Trophoblast cell (in vitro differentiated cells and primary cell): ENCODE measurements around the gene FAM168A.

Source experiments
- DNase-seq, 2 donors: peaks; one replicate each; pipeline ENCODE4 v3.0.0-alpha.2; 2016
- H2AFZ ChIP-seq: 2 replicates; pipeline ENCODE4 v1.6.1; 2013; ENCODE audit warnings: low read length, moderate library complexity, mild to moderate bottlenecking; ENCODE audit not compliant: insufficient read depth, poor library complexity
- H2AK5ac ChIP-seq: 2 replicates; pipeline ENCODE4 v1.6.1; 2013; ENCODE audit warnings: mild to moderate bottlenecking, low read length
- H2BK120ac ChIP-seq: 2 replicates; pipeline ENCODE4 v1.6.1; 2013; ENCODE audit warnings: low read length, mild to moderate bottlenecking, moderate library complexity; ENCODE audit not compliant: insufficient read depth, poor library complexity
- H2BK12ac ChIP-seq: 2 replicates; pipeline ENCODE4 v1.6.1; 2013; ENCODE audit warnings: mild to moderate bottlenecking, low read length, moderate library complexity
- H2BK5ac ChIP-seq: 2 replicates; pipeline ENCODE4 v1.6.1; 2013; ENCODE audit warnings: low read length, low read depth, moderate library complexity, mild to moderate bottlenecking; ENCODE audit not compliant: poor library complexity
- H3K14ac ChIP-seq: 2 replicates; pipeline ENCODE4 v1.6.1; 2013; ENCODE audit warnings: mild to moderate bottlenecking, low read length
- H3K18ac ChIP-seq: 2 replicates; pipeline ENCODE4 v1.6.1; 2013; ENCODE audit warnings: mild to moderate bottlenecking, low read length
- H3K23ac ChIP-seq: 2 replicates; pipeline ENCODE4 v1.6.1; 2013; ENCODE audit warnings: low read length
- H3K27ac ChIP-seq: 2 replicates; pipeline ENCODE4 v1.5.1; 2013; ENCODE audit warnings: low read depth, mild to moderate bottlenecking, inconsistent platforms, low read length, moderate library complexity
- H3K27me3 ChIP-seq: 2 replicates; pipeline ENCODE4 v1.6.1; 2013; ENCODE audit warnings: inconsistent platforms, mild to moderate bottlenecking, low read length, moderate library complexity; ENCODE audit not compliant: insufficient read depth
- H3K36me3 ChIP-seq, 2 experiments: 1 replicate in 1 of 2; 2 replicates in 1 of 2; pipeline ENCODE4 v1.6.1; 2013; ENCODE audit warnings: low read length in 2 of 2, mild to moderate bottlenecking in 2 of 2, moderate library complexity in 1 of 2; ENCODE audit not compliant: insufficient read depth in 2 of 2, control insufficient read depth in 1 of 2
- H3K4ac ChIP-seq: 2 replicates; pipeline ENCODE4 v1.6.1; 2013; ENCODE audit warnings: low read depth, mild to moderate bottlenecking, low read length, moderate library complexity
- H3K4me1 ChIP-seq, 2 experiments: 1 replicate in 1 of 2; 2 replicates in 1 of 2; pipeline ENCODE4 v1.6.1; 2013; ENCODE audit warnings: low read length in 2 of 2, mild to moderate bottlenecking in 2 of 2, moderate library complexity in 1 of 2; ENCODE audit not compliant: insufficient read depth in 2 of 2, control insufficient read depth in 1 of 2
- H3K4me2 ChIP-seq: 2 replicates; pipeline ENCODE4 v1.6.1; 2013; ENCODE audit warnings: inconsistent platforms, mild to moderate bottlenecking, low read length, moderate library complexity
- H3K4me3 ChIP-seq: 2 replicates; pipeline ENCODE4 v1.5.1; 2013; ENCODE audit warnings: mild to moderate bottlenecking, low read depth, low read length, inconsistent platforms
- H3K79me1 ChIP-seq: one replicate; pipeline ENCODE4 v1.6.1; 2013; ENCODE audit warnings: low read length
- H3K79me2 ChIP-seq: 2 replicates; pipeline ENCODE4 v1.6.1; 2013; ENCODE audit warnings: low read length, mild to moderate bottlenecking; ENCODE audit not compliant: control insufficient read depth, insufficient read depth, poor library complexity
- H3K9ac ChIP-seq: 2 replicates; pipeline ENCODE4 v1.6.1; 2013; ENCODE audit warnings: mild to moderate bottlenecking, low read length
- H3K9me3 ChIP-seq: 2 replicates; pipeline ENCODE4 v1.6.1; 2013; ENCODE audit warnings: low read depth, mild to moderate bottlenecking, control low read depth, inconsistent platforms, low read length; ENCODE audit not compliant: insufficient read depth
- H4K12ac ChIP-seq: 2 replicates; pipeline ENCODE4 v1.6.1; 2013; ENCODE audit warnings: low read depth, mild to moderate bottlenecking, low read length, moderate library complexity
- H4K8ac ChIP-seq: 2 replicates; pipeline ENCODE4 v1.6.1; 2013; ENCODE audit warnings: low read depth, mild to moderate bottlenecking, low read length, moderate library complexity
- H4K91ac ChIP-seq: one replicate; pipeline ENCODE4 v1.6.1; 2013; ENCODE audit warnings: low read depth, mild to moderate bottlenecking, low read length, moderate library complexity
- WGBS: extraction: QIAGEN DNeasy Blood & Tissue Kit; methylation state at CpG from one replicate; pipeline ENCODE4 v1.1.7; 2013; ENCODE audit warnings: missing lambda C conversion rate; ENCODE audit not compliant: insufficient read length, insufficient coverage; ENCODE audit errors: extremely low coverage; 5-methylcytosine and 5-hydroxymethylcytosine counted together

FAM168A gene

GRCh38 chr11:73461335-73461840, 136.5 kb downstream of the FAM168A start:
- no peak overlapping the region for H3K9ac ChIP-seq
- no peaks in the 10 kb centered on the region for H3K36me3 ChIP-seq
- H3K14ac ChIP-seq, result no peak overlapping the region
- no peak overlapping the region for H3K23ac ChIP-seq
- H2AFZ ChIP-seq, result no peak overlapping the region
- no peaks in the 10 kb centered on the region for H3K27me3 ChIP-seq
- no peak overlapping the region for H3K4me2 ChIP-seq
- H2BK5ac ChIP-seq, result no peak overlapping the region
- H3K79me2 ChIP-seq, result no peaks in the 10 kb centered on the region
- H4K8ac ChIP-seq, result no peak overlapping the region
- no peak overlapping the region for H3K18ac ChIP-seq
- H2BK120ac ChIP-seq, result no peak overlapping the region
- H4K91ac ChIP-seq, result no peak overlapping the region
- no peak overlapping the region for H3K27ac ChIP-seq
- peaks cover 0 to 2% of the 10 kb centered on the region in 2 experiments for H3K4me1 ChIP-seq
- H3K4ac ChIP-seq, result no peak overlapping the region
- H3K9me3 ChIP-seq, result no peaks in the 10 kb centered on the region
- H3K4me3 ChIP-seq, result no peak overlapping the region
- no peak overlapping the region for H4K12ac ChIP-seq
- H2BK12ac ChIP-seq, result no peak overlapping the region
- DNase-seq, result no peak
- H2AK5ac ChIP-seq, result no peak overlapping the region
- H3K79me1 ChIP-seq, result no peaks in the 10 kb centered on the region
- WGBS, result no CpG with 5 or more reads among the region's 2 CpGs

GRCh38 chr11:73458201-73458600, 139.7 kb downstream of the FAM168A start:
- H3K18ac ChIP-seq, result no peak overlapping the region
- H3K79me1 ChIP-seq, result no peaks in the 10 kb centered on the region
- H2BK120ac ChIP-seq, result no peak overlapping the region
- H3K4me2 ChIP-seq, result no peak overlapping the region
- no peak overlapping the region for H3K4me3 ChIP-seq
- DNase-seq, result no peak
- no CpG with 5 or more reads among the region's 1 CpG for WGBS
- no peak overlapping the region for H4K12ac ChIP-seq
- H4K91ac ChIP-seq, result no peak overlapping the region
- H2AK5ac ChIP-seq, result no peak overlapping the region
- no peaks in the 10 kb centered on the region for H3K9me3 ChIP-seq
- no peak overlapping the region for H3K4ac ChIP-seq
- no peak overlapping the region for H2BK12ac ChIP-seq
- H3K14ac ChIP-seq, result no peak overlapping the region
- H3K9ac ChIP-seq, result no peak overlapping the region
- H3K79me2 ChIP-seq, result no peaks in the 10 kb centered on the region
- H4K8ac ChIP-seq, result no peak overlapping the region
- no peaks in the 10 kb centered on the region for H3K27me3 ChIP-seq
- H3K36me3 ChIP-seq, result no peaks in the 10 kb centered on the region
- H3K4me1 ChIP-seq, result no peaks in the 10 kb centered on the region
- H2AFZ ChIP-seq, result no peak overlapping the region
- H3K23ac ChIP-seq, result no peak overlapping the region
- no peak overlapping the region for H3K27ac ChIP-seq
- no peak overlapping the region for H2BK5ac ChIP-seq

- no peak overlapping the region for H4K8ac ChIP-seq
- no peaks in the 10 kb centered on the region for H3K36me3 ChIP-seq
- H3K27ac ChIP-seq, result no peak overlapping the region
- no peak overlapping the region for H3K9ac ChIP-seq
- no peaks in the 10 kb centered on the region for H3K4me1 ChIP-seq
- H3K4me3 ChIP-seq, result no peak overlapping the region
- no peak overlapping the region for H2BK12ac ChIP-seq
- H3K4ac ChIP-seq, result no peak overlapping the region
- no peak for DNase-seq
- H2AK5ac ChIP-seq, result no peak overlapping the region
- no peak overlapping the region for H3K18ac ChIP-seq
- no peak overlapping the region for H4K91ac ChIP-seq
- no peaks in the 10 kb centered on the region for H3K79me1 ChIP-seq
- no peak overlapping the region for H3K23ac ChIP-seq
- H2BK5ac ChIP-seq, result no peak overlapping the region
- no peak overlapping the region for H2BK120ac ChIP-seq
- no peak overlapping the region for H4K12ac ChIP-seq
- no peak overlapping the region for H2AFZ ChIP-seq
- H3K14ac ChIP-seq, result no peak overlapping the region
- no peak overlapping the region for H3K4me2 ChIP-seq
- WGBS, result no CpG with 5 or more reads among the region's 9 CpGs
- H3K79me2 ChIP-seq, result no peaks in the 10 kb centered on the region
- H3K27me3 ChIP-seq, result no peaks in the 10 kb centered on the region
- no peaks in the 10 kb centered on the region for H3K9me3 ChIP-seq
These were observed 142.9 kb downstream of the FAM168A start for GRCh38 chr11:73454987-73455386.

- no peak overlapping the region for H3K14ac ChIP-seq
- H2BK12ac ChIP-seq, result no peak overlapping the region
- H2AK5ac ChIP-seq, result no peak overlapping the region
- H3K36me3 ChIP-seq, result no peaks in the 10 kb centered on the region
- H3K4me1 ChIP-seq, result no peaks in the 10 kb centered on the region
- H3K23ac ChIP-seq, result no peak overlapping the region
- no peaks in the 10 kb centered on the region for H3K79me1 ChIP-seq
- H4K12ac ChIP-seq, result no peak overlapping the region
- H4K91ac ChIP-seq, result no peak overlapping the region
- H3K4me2 ChIP-seq, result no peak overlapping the region
- no peak overlapping the region for H2BK5ac ChIP-seq
- no peaks in the 10 kb centered on the region for H3K79me2 ChIP-seq
- H3K9me3 ChIP-seq, result no peaks in the 10 kb centered on the region
- WGBS, result no CpG with 5 or more reads among the region's 4 CpGs
- H3K18ac ChIP-seq, result no peak overlapping the region
- DNase-seq, result no peak
- H2AFZ ChIP-seq, result no peak overlapping the region
- no peak overlapping the region for H3K4ac ChIP-seq
- H3K4me3 ChIP-seq, result no peak overlapping the region
- H2BK120ac ChIP-seq, result no peak overlapping the region
- H3K27ac ChIP-seq, result no peak overlapping the region
- no peaks in the 10 kb centered on the region for H3K27me3 ChIP-seq
- H4K8ac ChIP-seq, result no peak overlapping the region
- no peak overlapping the region for H3K9ac ChIP-seq
These were observed 144.3 kb downstream of the FAM168A start for GRCh38 chr11:73453562-73453961.
